ENCODE measurements around the gene CCDC71. TPM values are rescaled to one million over a fixed set of nuclear protein-coding genes. Genes with fewer than 3 reads are reported as not detected.
A peak's percentile ranks its signal among the peaks of the same experiment; 100 is the strongest.

Gene CCDC71
- total and polyA plus RNA-seq, 9 of the 15 experiments (the other 6 are each of a cell fraction or from before 2014, with no cell fraction given): 0.13 to 19.3 (median 14.3) TPM

- H3K27me3 ChIP-seq (ENCODE audit: control insufficient read depth in 2 of 2, insufficient read depth in 2 of 2, low read length in 2 of 2): no peaks in the 10 kb centered on the region
- 95% methylated on average over 2 of the region's 2 CpGs for WGBS (ENCODE audit: insufficient coverage, low coverage, missing lambda C conversion rate)
- no peak for TF ChIP-seq KLF1 (tag; IDR thresholded peaks at IDR 0.05)
- no peak for TF ChIP-seq ZNF696 (CRISPR knock-in tag; conservative IDR thresholded peaks at IDR 0.05)
- TF ChIP-seq RBFOX2 (IDR thresholded peaks at IDR 0.05; ENCODE audit: low read depth, low read length): 0 out of 2 replicates have a peak, but pooled peaks have one; percentile 7
- TF ChIP-seq RAD21 (CRISPR knock-in tag; conservative IDR thresholded peaks at IDR 0.05 in 1 of 2, IDR thresholded peaks at IDR 0.05 in 1 of 2): no peak
- no peak for TF ChIP-seq DPF2 (IDR thresholded peaks at IDR 0.05)
- no peak for TF ChIP-seq ARNT (IDR thresholded peaks at IDR 0.05)
- TF ChIP-seq PHTF2 (CRISPR knock-in tag; IDR thresholded peaks at IDR 0.05): no peak
- TF ChIP-seq NEUROD1 (IDR thresholded peaks at IDR 0.05; ENCODE audit: borderline replicate concordance, low read depth, low read length, partially characterized antibody): no peak
- no peak overlapping the region for H3K4me3 ChIP-seq
- H3K79me2 ChIP-seq (ENCODE audit: control insufficient read depth, insufficient read depth, low read length): peaks cover 21% of the 10 kb centered on the region
- no peak overlapping the region for H2AFZ ChIP-seq (ENCODE audit: low read depth, low read length)
- no peaks in the 10 kb centered on the region for H3K9me3 ChIP-seq (replicated peaks; ENCODE audit: control insufficient read depth, insufficient read depth, low read depth, low read length)
- CTCF ChIA-PET (ENCODE audit: low intra/inter-chr PET ratio): no interaction called here
- no peak for FAIRE-seq
- DNase-seq (ENCODE audit: extremely low read depth in 1 of 4, low spot score in 3 of 4): no peak
- H3K4me2 ChIP-seq (ENCODE audit: insufficient read depth, low read length): no peak overlapping the region
- H4K20me1 ChIP-seq (replicated peaks; ENCODE audit: control insufficient read depth, insufficient read depth, low read length): no peaks in the 10 kb centered on the region
- POLR2A ChIA-PET: interaction anchor here (0.6 kb wide), 2 partner anchors 29 to 38 kb away, joined by 3 read pairs; no protein-coding TSS in a partner anchor
- peaks cover 2 to 16% of the 10 kb centered on the region in 2 experiments; a peak in 3 of 5 replicates for H3K4me1 ChIP-seq (replicated peaks in 1 of 2; ENCODE audit: control insufficient read depth in 2 of 2, insufficient read depth in 2 of 2, low read length in 2 of 2)
- peaks cover 32% of the 10 kb centered on the region; the same call in 2 of the 3 replicates for H3K36me3 ChIP-seq (ENCODE audit: control insufficient read depth, insufficient read depth, low read length)
- intact Hi-C loops (cut with micrococcal nuclease): loop anchor here (10.0 kb wide), 1 partner anchor 136 kb away; the partner anchor contains the start of genes IMPDH2 and NDUFAF3
- H3K9ac ChIP-seq (ENCODE audit: insufficient read depth in 1 of 2, low read depth in 2 of 2, low read length in 2 of 2): no peak overlapping the region
- no peak overlapping the region for H3K27ac ChIP-seq (ENCODE audit: extremely low read depth, low read depth, low read length)
- in situ Hi-C loops (cut with MboI): loop anchor here (25.0 kb wide), 1 partner anchor 276 kb away; the partner anchor contains the start of gene NICN1
- no peaks in the 10 kb centered on the region for H3K9me1 ChIP-seq (ENCODE audit: control insufficient read depth, insufficient read depth, low read length)
- ATAC-seq: no peak
- BruUV-seq (replicated peaks): no TSS peak
Measured at GRCh38 chr3:49161197-49161596, 4.9 kb downstream of the CCDC71 start.
